ENCODE measurements around the gene KIAA0513.

DNA sequence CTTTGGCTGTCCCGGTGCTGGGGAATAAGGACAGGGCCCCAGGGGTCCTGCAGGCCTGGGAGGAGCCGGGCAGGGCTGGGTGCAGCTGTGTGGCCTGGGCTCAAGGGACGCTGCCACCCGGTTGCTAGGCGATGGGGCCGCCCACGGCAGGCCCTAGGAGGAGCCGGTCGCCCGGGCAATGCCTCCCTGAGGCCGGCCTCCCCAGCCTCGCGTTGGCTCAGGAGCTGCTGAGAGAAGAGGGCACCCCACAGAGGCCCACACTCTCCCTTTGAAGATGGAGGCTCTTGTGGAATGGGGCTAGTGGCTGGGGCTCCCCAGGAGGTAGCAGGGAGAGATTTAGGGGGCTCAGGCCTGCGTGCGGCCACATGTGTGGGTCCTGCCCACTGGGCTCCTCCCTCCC lies 84.8 kb downstream of the KIAA0513 start, which contains the start of gene CIBAR2:
- TF ChIP-seq EZH2 (IDR thresholded peaks at IDR 0.05; ENCODE audit: insufficient read depth, poor library complexity, severe bottlenecking) (no peak), EZH2phosphoT487 (IDR thresholded peaks at IDR 0.05; ENCODE audit: insufficient read depth, low read depth) (no peak)

Measured in GM23248 (cell line).